ENCODE results near the gene NUP205.

NUP205 gene

DNA sequence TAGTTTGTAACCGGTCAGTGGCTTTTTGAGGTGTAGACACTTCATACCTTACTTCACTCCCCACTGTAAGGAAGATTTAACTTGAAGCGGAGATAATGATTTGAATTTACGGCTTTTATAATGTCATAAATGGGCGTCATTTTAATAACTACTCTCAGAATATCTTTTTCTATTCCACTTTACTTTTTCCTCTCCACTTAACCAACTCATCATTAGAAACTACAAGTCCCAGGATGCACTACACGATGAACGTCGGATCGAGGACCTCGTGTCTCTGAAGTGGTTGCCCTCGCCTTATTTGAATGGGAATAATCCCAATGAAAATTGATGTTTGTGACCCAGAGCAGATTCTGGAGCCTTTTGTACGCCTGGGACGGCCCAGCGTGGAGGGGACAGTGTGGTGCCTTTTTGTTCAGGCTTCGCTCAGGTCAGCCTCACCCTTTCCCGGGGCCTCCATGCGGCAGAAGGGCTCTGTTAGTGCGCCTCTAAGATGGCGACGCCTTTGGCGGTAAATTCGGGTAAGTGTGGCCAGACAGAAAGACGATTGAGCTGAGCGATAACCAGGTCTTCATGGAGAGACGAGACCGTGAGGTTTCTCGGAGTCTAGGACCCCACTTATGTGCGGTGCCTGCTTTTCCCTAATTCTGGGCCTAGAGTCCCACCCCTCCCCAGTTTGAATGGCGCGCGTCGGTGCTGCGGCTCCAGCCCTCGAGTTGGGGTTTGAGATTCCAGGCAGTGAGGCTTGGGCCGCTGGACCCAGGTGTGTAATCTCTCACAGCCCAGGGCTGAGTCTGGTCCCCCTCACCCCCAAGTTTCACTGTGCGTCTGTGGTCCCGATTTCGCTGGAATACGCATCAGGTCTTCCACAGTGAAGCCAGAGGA, at the start of gene NUP205:
TSS of gene NUP205 (plus strand) at position 463 of the 882 bp plus-strand sequence. CDS start at position 491, 28 bp downstream.
- DNase-seq, result peak; percentile 56

- DNase-seq, result peak; percentile 86
Measured at GRCh38 chr7:135508883-135509588, 48.7 kb upstream of the NUP205 start.

GRCh38 chr7:135509589-135509838, 48.2 kb upstream of the NUP205 start:
- no peak for DNase-seq

DNA sequence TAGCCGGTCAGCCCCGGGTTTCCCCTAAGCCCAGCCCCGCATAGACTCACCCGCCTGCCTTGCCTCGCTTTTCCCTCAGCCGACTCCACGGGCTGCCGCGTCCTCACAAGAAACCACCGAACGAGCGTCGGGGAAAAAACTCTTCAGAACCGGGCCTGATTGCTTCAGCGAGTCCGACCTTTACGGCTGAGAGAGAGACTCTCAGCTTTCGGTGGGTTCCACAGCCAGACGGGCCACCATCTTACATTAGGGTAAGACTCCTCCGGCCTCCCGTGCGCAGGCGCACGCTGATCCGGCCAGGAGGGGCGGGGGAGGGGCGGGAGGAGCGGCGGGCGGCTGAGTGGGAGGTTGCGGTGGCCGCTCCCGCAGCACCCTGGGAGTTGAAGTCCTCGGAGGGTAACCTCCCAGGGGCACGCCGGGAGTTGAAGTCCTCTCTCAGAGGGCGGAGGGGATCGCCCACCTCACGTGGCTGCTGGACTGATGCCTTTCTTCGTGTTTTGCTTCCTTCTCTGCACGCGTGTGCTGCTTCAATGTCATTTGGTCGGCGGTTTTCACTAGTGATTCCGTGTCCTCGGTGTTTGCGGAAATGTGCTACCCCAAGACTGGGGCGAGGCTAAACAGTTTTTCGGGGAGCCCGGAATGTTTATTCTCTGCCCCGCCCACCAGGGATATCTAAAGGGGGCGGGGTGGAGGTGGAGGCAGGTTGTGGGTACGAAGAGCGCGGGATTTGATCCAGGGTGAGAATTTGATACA, 47.7 kb upstream of the NUP205 start, which contains the start of gene CNOT4:
TSS of gene CNOT4 (minus strand) at position 264 of the 753 bp plus-strand sequence. CDS start 71,771 bp downstream, outside the sequence.
- peak; percentile 70 for DNase-seq

DNA sequence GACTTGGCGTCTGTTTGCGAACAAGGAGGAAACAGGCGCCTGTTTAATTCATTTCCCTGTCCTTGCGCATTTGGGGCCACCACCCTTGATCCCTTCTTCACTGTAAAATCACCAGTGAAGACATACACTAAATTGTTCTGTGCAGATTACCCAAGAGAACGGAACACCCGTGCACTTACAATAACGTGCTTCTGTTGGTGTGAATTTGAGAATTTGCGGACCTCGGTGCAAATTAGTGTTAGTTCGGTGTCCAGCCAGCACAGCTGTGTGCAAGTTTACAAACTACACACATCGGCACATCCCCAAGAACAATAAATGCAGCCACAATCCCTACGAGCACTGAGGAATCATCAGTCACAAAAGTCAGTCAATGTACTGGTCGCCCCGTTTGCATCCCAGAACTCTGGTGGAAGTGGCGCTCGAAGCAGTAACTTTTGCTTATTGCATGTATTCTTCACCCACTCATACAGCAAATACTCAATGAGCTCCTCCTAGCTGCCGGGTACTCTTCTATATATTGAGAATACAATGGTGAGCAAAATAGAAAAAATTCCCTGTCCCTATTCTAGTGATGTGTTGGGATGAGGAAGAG, 47.0 kb upstream of the NUP205 start:
- no peak for DNase-seq

DNA sequence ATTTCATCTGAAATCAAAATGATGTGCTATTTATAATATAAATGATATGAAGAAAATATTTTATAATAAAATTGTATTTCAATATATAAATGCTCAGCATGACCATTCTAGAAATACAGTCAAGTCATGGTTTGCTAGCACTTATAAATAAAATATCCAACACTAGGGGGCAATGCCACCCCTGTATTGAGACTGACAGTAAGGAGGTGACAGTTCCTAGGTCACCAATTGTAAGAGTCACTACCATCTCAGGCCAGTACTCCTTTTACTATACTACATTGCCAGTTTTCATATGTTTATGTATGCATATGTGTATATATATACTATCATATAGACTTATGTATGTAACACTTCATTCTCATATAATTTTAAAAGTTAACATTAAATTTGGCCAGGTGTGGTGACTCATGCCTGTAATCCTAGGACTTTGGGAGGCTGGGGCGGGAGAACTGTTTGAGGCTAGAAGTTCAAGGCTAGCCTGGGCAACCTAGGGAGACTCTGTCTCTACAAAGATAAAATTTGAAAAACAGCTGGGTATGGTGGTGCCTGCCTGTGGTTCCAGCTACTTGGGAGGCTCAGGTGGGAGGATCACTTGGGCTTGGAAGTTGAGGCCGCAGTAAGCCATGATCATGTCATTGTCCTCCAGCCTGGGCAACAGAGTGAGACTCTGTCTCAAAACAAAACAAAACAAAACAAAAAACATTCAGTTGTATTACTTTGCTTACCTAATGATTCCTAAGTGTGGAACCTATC, 45.4 kb upstream of the NUP205 start:
- peak; percentile 32 for DNase-seq

- no peak for DNase-seq
Measured at GRCh38 chr7:135514856-135515255, 42.9 kb upstream of the NUP205 start.

DNA sequence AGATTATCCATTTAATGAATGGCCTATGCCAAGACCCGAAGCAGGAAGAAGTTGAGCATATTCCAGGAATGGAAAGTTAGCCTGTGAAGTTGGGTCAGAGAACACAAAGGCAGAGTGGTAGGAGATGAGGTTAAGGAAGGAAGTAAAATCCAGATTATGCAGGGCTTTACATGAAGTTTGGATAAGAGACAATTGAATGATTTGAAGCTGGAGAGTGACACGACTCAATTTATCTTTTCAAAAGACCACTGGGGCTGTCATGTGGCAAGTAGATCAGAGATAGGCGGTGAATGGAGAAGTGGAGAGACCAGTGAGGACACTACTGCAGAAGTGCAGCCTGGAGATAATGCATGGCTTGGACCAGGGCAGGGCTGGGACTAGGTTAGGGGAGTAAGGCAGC, 40.7 kb upstream of the NUP205 start:
- DNase-seq, result no peak

DNA sequence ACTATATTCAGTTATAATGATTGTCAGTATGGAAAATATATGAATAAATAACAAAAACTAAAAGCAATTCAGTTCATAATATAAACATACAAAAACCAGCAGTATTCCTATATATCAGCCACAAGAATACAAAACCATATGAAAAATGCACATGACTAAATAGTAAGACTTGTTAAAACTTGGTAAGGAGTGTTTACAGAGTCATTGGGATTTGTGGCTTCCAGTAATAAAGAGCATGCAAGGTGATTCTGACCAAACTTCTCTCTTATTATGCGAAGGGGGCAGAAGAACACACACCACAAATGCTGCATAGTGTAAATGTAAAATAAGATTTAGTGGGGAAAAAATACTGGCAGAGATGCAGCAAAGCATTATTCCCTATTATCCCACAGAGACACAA, 39.0 kb upstream of the NUP205 start:
- DNase-seq, result no peak

GRCh38 chr7:135519233-135519688, 38.5 kb upstream of the NUP205 start:
- DNase-seq, result no peak

- no peak for DNase-seq
Measured at GRCh38 chr7:135519871-135520270, 37.8 kb upstream of the NUP205 start.

- no peak for DNase-seq
Measured at GRCh38 chr7:135522509-135522908, 35.2 kb upstream of the NUP205 start.

DNA sequence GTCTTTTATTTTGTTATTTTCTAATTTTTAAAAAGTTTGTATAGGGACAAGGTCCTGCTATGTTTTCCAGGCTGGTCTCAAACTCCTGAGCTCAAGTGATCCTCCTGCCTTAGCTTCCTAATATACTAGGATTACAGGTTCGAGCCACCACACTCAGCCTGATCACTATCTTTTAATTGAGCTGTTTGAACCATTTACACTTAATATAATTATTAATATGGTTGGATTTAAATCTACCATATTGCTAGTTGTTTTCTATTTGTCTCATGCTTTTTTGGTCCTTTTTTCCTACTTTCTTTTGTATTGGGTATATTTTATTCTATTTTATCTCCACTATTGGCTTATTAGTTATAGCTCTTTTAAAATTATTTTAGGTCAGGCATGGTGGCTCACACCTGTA, 34.6 kb upstream of the NUP205 start:
- DNase-seq, result no peak

- no peak for DNase-seq
Measured at GRCh38 chr7:135525426-135525825, 32.3 kb upstream of the NUP205 start.

DNA sequence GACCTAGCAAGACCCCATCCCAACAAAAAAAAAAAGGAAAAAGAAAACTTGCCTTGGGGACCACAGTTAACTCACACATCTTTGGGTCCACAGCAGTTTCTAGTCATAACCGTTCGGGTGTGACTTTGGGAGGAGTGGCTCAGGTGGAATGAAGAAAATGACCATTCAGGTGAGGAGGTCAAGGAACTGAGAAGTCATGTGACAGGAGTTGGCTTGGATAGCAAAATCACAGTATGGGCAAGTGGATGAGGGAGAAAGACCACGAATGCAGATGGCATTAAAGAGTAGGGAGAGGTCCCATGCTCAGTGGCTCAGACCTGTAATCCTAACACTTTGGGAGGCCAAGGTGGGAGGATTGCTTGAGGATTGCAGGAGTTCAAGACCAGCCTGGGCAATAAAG, 30.7 kb upstream of the NUP205 start:
- DNase-seq, result no peak

DNA sequence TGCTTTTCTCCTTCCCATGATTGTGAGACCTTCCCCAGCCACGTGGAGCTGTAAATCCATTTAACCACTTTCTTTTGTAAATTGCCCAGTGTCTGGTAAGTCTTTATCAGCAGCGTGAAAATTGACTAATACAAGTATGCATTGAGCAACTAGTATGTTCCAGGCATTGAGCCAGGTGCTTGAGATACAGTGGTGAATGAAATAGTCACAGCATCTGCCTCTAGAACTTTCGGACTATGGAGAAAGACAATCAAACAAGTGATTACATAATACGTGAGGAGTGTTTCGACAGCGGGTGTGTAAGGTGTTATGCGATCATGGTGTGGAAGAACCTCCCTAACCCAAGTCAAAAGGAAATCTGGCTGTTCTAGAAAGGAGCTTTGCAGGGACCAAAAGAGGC, 21.6 kb upstream of the NUP205 start:
- no peak for DNase-seq

DNA sequence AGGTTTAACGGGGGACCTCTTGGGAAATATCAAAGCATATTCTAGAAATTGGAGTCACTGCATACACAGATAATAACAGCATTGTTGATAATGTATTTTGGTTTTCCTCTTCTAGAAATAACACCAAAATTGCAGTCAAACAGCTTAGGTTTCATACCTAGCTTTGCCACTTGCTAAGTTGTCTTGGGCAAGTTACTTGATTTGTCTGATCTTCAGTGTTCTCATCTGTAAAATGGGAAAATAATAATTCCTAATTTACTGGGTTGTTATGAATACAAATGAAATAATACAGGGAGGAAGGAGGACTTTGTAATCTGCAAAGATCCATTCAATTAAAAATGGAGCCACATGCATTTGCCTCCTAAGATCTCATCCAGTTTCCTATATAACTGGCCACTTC, 20.3 kb upstream of the NUP205 start:
- DNase-seq, result no peak

- DNase-seq, result no peak
Measured at GRCh38 chr7:135537905-135538304, 19.8 kb upstream of the NUP205 start.

DNA sequence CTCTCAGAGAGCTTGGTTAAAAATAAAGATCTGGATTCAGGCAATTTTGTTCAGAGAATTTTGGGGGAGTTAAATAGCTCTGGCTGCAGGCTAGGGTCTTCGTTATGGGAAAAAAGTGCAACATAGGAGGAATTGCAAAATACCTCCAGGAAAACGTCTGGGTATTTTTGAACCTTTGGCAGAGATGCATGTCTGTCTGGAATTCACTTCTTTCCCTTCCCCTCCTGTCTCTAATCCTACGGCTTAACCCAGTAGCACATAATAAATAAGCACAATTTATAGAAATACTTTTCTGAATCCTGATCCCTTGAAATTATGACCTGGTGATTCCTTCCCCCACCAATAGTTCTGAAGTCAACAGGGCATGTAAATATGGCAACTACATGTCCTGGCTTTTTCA, 19.3 kb upstream of the NUP205 start:
- no peak for DNase-seq

DNA sequence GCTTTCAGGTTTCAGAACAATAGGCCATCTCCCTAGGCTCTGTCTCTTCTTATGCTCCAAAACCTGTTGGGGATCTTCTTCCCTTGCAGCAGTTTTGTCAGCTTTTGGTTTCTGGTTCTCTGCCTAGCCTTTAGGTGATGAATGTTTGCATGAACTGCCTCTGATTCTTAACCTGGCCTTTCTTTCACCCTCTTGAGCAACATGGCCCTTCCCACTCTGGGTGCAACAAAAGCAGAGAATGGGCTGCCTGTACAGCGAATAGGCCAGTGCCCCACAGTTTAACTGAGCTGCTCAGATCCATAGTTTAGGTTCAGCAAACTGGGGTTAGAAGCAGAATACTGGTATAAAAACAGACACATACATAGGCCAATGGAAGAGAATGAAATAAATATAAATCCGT, 18.1 kb upstream of the NUP205 start:
- no peak for DNase-seq

DNA sequence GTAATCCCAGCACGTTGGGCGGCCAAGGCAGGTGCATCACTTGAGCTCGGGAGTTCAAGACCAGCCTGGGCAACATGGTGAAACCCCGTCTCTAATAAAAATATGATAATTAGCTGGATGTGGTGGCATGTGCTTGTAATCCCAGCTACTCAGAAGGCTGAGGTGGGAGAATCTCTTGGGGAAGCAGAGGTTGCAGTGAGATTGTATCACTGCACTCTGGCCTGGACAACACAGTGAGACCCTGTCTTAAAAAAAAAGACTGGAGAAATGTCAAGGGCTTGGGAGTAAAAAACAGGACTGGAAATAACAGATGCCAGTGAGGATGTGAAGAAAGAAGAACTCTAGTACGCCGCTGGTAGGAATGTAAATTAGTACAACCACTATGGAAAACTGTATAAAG, 16.7 kb upstream of the NUP205 start:
- DNase-seq, result no peak

DNA sequence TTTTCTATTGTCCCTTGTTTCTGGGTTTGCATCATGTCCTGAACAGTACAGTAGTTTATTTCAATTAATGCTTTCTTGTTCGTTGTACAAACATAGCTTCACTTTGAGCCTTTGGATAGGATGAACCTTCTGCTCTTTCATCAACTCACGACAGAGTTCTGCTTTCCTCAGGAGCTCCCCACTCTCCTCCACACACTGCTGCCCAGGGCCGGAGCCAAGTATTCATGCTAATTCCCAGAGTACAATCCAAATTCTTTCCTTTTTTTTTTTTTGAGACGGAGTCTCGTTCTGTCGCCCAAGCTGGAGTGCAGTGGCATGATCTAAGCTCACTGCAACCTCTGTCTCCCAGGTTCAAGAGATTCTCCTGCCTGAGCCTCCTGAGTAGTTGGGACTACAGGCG, 7.5 kb upstream of the NUP205 start:
- no peak for DNase-seq
